GM12878 (cell line): Measurements from ENCODE around the gene NRSN2. TPM values are rescaled to one million over a fixed set of nuclear protein-coding genes. Genes with fewer than 3 reads are reported as not detected.

ENCODE experiments used
- ATAC-seq: fragments of 200-7000 bp; cut with Tn5 transposase; 3 replicates; pipeline ENCODE4 v1.9.1; 2020; ENCODE audit warnings: mild to moderate bottlenecking, moderate library complexity
- BruUV-seq: library from RNA; stranded (reverse); fragments of 400-500 nt; replicated peaks from 2 replicates; lab custom pipeline; 2021; lab: Mats Ljungman, UMichigan
- CTCF ChIA-PET: fragments of 300-600 bp; sonication (Branson Sonifier 250); formaldehyde crosslinking; extraction: SDS; loops from one replicate; lab custom pipeline; 2021; ENCODE audit warnings: inconsistent platforms; lab: Yijun Ruan, JAX
- POLR2A ChIA-PET: fragments of 350-600 bp; formaldehyde crosslinking; extraction: SDS; loops from one replicate; lab custom pipeline; 2021; ENCODE audit warnings: inconsistent platforms; lab: Charles Lee
- RAD21 ChIA-PET: fragments of 300-600 bp; sonication (Branson Sonifier 250); formaldehyde crosslinking; loops from one replicate; lab custom pipeline; 2023; ENCODE audit warnings: antibody characterized with exemption; ENCODE audit not compliant: unreplicated experiment; lab: Charles Lee
- SMC1A ChIA-PET: fragments of 300-600 bp; sonication (Branson Sonifier 250); formaldehyde crosslinking; loops from one replicate; lab custom pipeline; 2023; ENCODE audit not compliant: unreplicated experiment, uncharacterized antibody; lab: Charles Lee
- DNase-seq: peaks from one replicate; pipeline ENCODE4 v3.0.0-alpha.2; 2011; ENCODE audit warnings: low read depth, low spot score
- FAIRE-seq: peaks from 3 replicates; lab custom pipeline; 2011; peaks lifted over from hg19 to GRCh38; lab: Jason Lieb, UNC
- H2AFZ ChIP-seq: 2 replicates; pipeline ENCODE4 v1.6.0; 2011; ENCODE audit warnings: low read depth, low read length, control low read depth; ENCODE audit not compliant: control insufficient read depth
- H3K27ac ChIP-seq: 2 replicates; pipeline ENCODE4 v1.5.1; 2011; ENCODE audit warnings: control low read depth; ENCODE audit not compliant: control insufficient read depth, insufficient read depth
- H3K27me3 ChIP-seq, 2 experiments: replicated peaks in 1 of 2; 2 replicates each; pipeline versions ENCODE4 v1.6.0 to v1.6.1; 2011; ENCODE audit warnings: low read length in 1 of 2; ENCODE audit not compliant: control insufficient read depth in 2 of 2, insufficient read depth in 2 of 2
- H3K36me3 ChIP-seq, 2 experiments: 2 replicates each; pipeline ENCODE4 v1.5.1; 2011; ENCODE audit warnings: low read length in 1 of 2; ENCODE audit not compliant: control insufficient read depth in 2 of 2, insufficient read depth in 2 of 2
- H3K4me1 ChIP-seq: 2 replicates; pipeline ENCODE4 v1.6.1; 2011; ENCODE audit warnings: mild to moderate bottlenecking, low read length, moderate library complexity, mixed read lengths; ENCODE audit not compliant: control insufficient read depth, insufficient read depth
- H3K4me2 ChIP-seq: 2 replicates; pipeline ENCODE4 v1.6.0; 2011; ENCODE audit warnings: control low read depth; ENCODE audit not compliant: control insufficient read depth, insufficient read depth
- H3K4me3 ChIP-seq: fragments of 200-600 bp; sonication (generic); 2 replicates; pipeline ENCODE4 v1.5.1; 2016
- H3K79me2 ChIP-seq: 2 replicates; pipeline ENCODE4 v1.6.0; 2011; ENCODE audit warnings: low read length; ENCODE audit not compliant: control insufficient read depth, insufficient read depth
- H3K9ac ChIP-seq: 2 replicates; pipeline ENCODE4 v1.8.0; 2011; ENCODE audit warnings: low read length, control low read depth, mixed read lengths; ENCODE audit not compliant: control insufficient read depth, insufficient read depth
- H3K9me3 ChIP-seq: replicated peaks from 3 replicates; pipeline ENCODE4 v1.5.1; 2011; ENCODE audit warnings: mild to moderate bottlenecking, low read length; ENCODE audit not compliant: control insufficient read depth, insufficient read depth
- H4K20me1 ChIP-seq: 2 replicates; pipeline ENCODE4 v1.6.0; 2011; ENCODE audit not compliant: control insufficient read depth, insufficient read depth
- CBFB ChIP-seq: IDR thresholded peaks from 2 replicates; pipeline ENCODE4 v1.6.1; 2016; ENCODE audit warnings: antibody characterized with exemption, low read depth
- CBX3 ChIP-seq: fragments of 200-600 bp; sonication (generic); IDR thresholded peaks from 2 replicates; pipeline ENCODE4 v1.6.1; 2016; ENCODE audit warnings: low read depth, borderline replicate concordance
- CTCF ChIP-seq, 3 experiments: IDR thresholded peaks in 2 of 3; conservative IDR thresholded peaks in 1 of 3; 2 replicates each; pipeline ENCODE4 v1.5.1; 2011; ENCODE audit warnings: low read depth in 3 of 3, low read length in 3 of 3, mild to moderate bottlenecking in 3 of 3, control low read depth in 2 of 3, moderate library complexity in 2 of 3, inconsistent platforms in 1 of 3, mixed read lengths in 1 of 3; ENCODE audit not compliant: control insufficient read depth in 2 of 3, insufficient read depth in 1 of 3; ENCODE audit errors: extremely low read depth in 1 of 3
- E2F4 ChIP-seq: IDR thresholded peaks from 2 replicates; pipeline ENCODE4 v1.6.1; 2012; ENCODE audit warnings: low read depth, low read length, improper control_type of control experiment
- FOS ChIP-seq: IDR thresholded peaks from 3 replicates; pipeline ENCODE4 v1.6.1; 2011; ENCODE audit warnings: borderline replicate concordance; ENCODE audit not compliant: insufficient read length; ENCODE audit errors: extremely low read depth
- IKZF1 ChIP-seq: fragments of 450-650 bp; conservative IDR thresholded peaks from 2 replicates; pipeline ENCODE4 v1.6.1; 2017; ENCODE audit warnings: antibody characterized with exemption, mild to moderate bottlenecking
- KDM1A ChIP-seq: fragments of 200-600 bp; sonication (generic); IDR thresholded peaks from 2 replicates; pipeline ENCODE4 v1.6.1; 2016; ENCODE audit warnings: borderline replicate concordance
- MAX ChIP-seq: IDR thresholded peaks from 2 replicates; pipeline ENCODE4 v1.6.1; 2012; ENCODE audit warnings: low read depth, low read length, improper control_type of control experiment
- NFYA ChIP-seq: IDR thresholded peaks from 2 replicates; pipeline ENCODE4 v1.6.1; 2011; ENCODE audit warnings: low read depth, mild to moderate bottlenecking, low read length, improper control_type of control experiment, borderline replicate concordance
- NKRF ChIP-seq: fragments of 450-650 bp; conservative IDR thresholded peaks from 2 replicates; pipeline ENCODE4 v1.6.1; 2017; ENCODE audit warnings: mild to moderate bottlenecking, moderate library complexity
- NR2C2 ChIP-seq: IDR thresholded peaks from 2 replicates; pipeline ENCODE4 v1.6.1; 2011; ENCODE audit warnings: borderline replicate concordance, low read depth; ENCODE audit not compliant: control insufficient read depth, insufficient read length
- NR2F1 ChIP-seq: fragments of 450-650 bp; conservative IDR thresholded peaks from 2 replicates; pipeline ENCODE4 v1.6.1; 2017; ENCODE audit warnings: mild to moderate bottlenecking
- POLR2A ChIP-seq: IDR thresholded peaks from 2 replicates; pipeline ENCODE4 v1.6.1; 2011; ENCODE audit warnings: low read depth, mild to moderate bottlenecking, low read length
- RUNX3 ChIP-seq: IDR thresholded peaks from 2 replicates; pipeline ENCODE4 v1.6.1; 2012; ENCODE audit warnings: low read length, inconsistent platforms
- SMAD1 ChIP-seq: fragments of 450-650 bp; IDR thresholded peaks from 2 replicates; pipeline ENCODE4 v1.6.1; 2018; ENCODE audit warnings: mild to moderate bottlenecking, low read depth; ENCODE audit not compliant: partially characterized antibody
- ZNF592 ChIP-seq: fragments of 450-650 bp; IDR thresholded peaks from 2 replicates; pipeline ENCODE4 v1.6.1; 2017; ENCODE audit warnings: mild to moderate bottlenecking, moderate library complexity
- WGBS: methylation state at CpG from one replicate; pipeline ENCODE4 v1.1.6; 2016; ENCODE audit warnings: low lambda C conversion rate; ENCODE audit not compliant: insufficient replicate concordance, insufficient coverage; ENCODE audit errors: missing lambda C conversion rate; 5-methylcytosine and 5-hydroxymethylcytosine counted together
- in situ Hi-C: fragments of 300-500 bp; cut with MboI; formaldehyde crosslinking; loops from 9 replicates; pipeline ENCODE4 v1.14.3; 2018; ENCODE audit warnings: mixed read lengths
- intact Hi-C: fragments of 100-400 bp; cut with micrococcal nuclease; formaldehyde crosslinking; loops from one replicate; pipeline ENCODE4 v1.14.2; 2022; ENCODE audit not compliant: unreplicated experiment
- polyA plus RNA-seq, 11 experiments: library from polyadenylated mRNA; depleted of rRNA in 4 of 11; unstranded in 6 of 11; stranded (reverse) in 5 of 11; fragments of >200 nt; fragmentation: Nextera tagmentation in 4 of 11; fragmentation: Illumina TruSeq in 1 of 11; extraction: Ambion mirVana in 4 of 11; extraction: Trizol in 1 of 11; gene quantifications; 1 replicate in 1 of 11; 2 replicates in 10 of 11; pipeline versions ENCODE4 v1.2.1 to v1.2.3, GENCODE V29; 2011 to 2016; ENCODE audit warnings: inconsistent platforms in 2 of 11, missing spikeins in 2 of 11, low read depth in 1 of 11
- total RNA-seq, 4 experiments: library from RNA; depleted of rRNA in 3 of 4; stranded (reverse); fragments of >200 nt in 3 of 4; fragmentation: Illumina TruSeq in 1 of 4; extraction: Trizol in 1 of 4; gene quantifications; 2 replicates each; pipeline versions ENCODE4 v1.2.1 to v1.2.3, GENCODE V29; 2013 to 2021

Gene NRSN2
- total and polyA plus RNA-seq, 10 of the 15 experiments (the other 5 are each of a cell fraction or from before 2014, with no cell fraction given) = 6.2 to 32.4 (median 13.0) TPM

GRCh38 chr20:367486-367887, 20.6 kb downstream of the NRSN2 start:
- 82% methylated on average over 8 of the region's 8 CpGs for WGBS
- H3K4me2 ChIP-seq = no peak overlapping the region
- ATAC-seq = no peak

More at GRCh38 chr20:367486-367887, 20.6 kb downstream of the NRSN2 start:
- H3K36me3 ChIP-seq = no peaks in the 10 kb centered on the region
- FAIRE-seq = no peak
- intact Hi-C loops = no loop called here
- TF ChIP-seq RUNX3 (no peak), POLR2A (no peak), NR2F1 (no peak), FOS (no peak), CBFB (no peak), NKRF (no peak), CBX3 (no peak), SMAD1 (no peak), MAX (no peak), ZNF592 (no peak), E2F4 (no peak), NFYA (no peak), KDM1A (no peak), IKZF1 (no peak), NR2C2 (no peak), CTCF (IDR thresholded peaks at IDR 0.05 in 2 of 3, conservative IDR thresholded peaks at IDR 0.05 in 1 of 3; ENCODE audit: control insufficient read depth in 2 of 3, extremely low read depth in 1 of 3, insufficient read depth in 1 of 3, low read depth in 3 of 3, low read length in 3 of 3) (no peak)
- TF ChIP-seq, all 136 proteins: peak for 0
- RAD21 ChIA-PET = no interaction called here
- POLR2A ChIA-PET = no interaction called here
- BruUV-seq = no TSS peak
- Histone ChIP-seq H4K20me1 (no peaks in the 10 kb centered on the region), H3K27me3 (no peaks in the 10 kb centered on the region), H3K79me2 (no peaks in the 10 kb centered on the region), H3K9me3 (no peaks in the 10 kb centered on the region), H3K4me3 (no peak overlapping the region), H3K4me1 (peaks cover 10% of the 10 kb centered on the region), H3K9ac (no peak overlapping the region), H3K27ac (no peak overlapping the region), H2AFZ (no peak overlapping the region)
- in situ Hi-C loops = no loop called here
- SMC1A ChIA-PET = no interaction called here
- CTCF ChIA-PET = no interaction called here
- DNase-seq = no peak
